ENCODE results near the gene DNAH7.

DNA sequence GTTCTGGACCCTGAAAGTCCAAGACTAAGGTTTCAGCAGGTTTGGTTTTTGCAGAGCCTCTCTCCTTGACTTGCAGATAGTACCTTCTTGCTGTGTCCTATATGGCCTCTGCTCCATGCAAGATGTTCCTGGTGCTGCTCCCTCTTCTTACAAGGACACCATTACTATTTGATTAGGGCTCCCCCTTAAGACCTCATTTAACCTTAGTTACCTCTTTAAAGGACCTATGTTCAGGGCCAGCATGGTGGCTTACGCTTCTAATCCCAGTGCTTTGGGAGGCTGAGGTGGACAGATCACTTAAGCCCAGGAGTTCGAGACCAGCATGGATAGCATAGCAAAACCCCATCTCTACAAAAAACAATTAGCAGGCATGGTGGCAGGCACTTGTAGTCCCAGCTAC lies 232.6 kb downstream of the DNAH7 start:
- TF ChIP-seq, protein P1, sequence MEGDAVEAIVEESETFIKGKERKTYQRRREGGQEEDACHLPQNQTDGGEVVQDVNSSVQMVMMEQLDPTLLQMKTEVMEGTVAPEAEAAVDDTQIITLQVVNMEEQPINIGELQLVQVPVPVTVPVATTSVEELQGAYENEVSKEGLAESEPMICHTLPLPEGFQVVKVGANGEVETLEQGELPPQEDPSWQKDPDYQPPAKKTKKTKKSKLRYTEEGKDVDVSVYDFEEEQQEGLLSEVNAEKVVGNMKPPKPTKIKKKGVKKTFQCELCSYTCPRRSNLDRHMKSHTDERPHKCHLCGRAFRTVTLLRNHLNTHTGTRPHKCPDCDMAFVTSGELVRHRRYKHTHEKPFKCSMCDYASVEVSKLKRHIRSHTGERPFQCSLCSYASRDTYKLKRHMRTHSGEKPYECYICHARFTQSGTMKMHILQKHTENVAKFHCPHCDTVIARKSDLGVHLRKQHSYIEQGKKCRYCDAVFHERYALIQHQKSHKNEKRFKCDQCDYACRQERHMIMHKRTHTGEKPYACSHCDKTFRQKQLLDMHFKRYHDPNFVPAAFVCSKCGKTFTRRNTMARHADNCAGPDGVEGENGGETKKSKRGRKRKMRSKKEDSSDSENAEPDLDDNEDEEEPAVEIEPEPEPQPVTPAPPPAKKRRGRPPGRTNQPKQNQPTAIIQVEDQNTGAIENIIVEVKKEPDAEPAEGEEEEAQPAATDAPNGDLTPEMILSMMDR (optimal IDR thresholded peaks at IDR 0.05 in 1 of 3, IDR thresholded peaks at IDR 0.05 in 1 of 3, conservative IDR thresholded peaks at IDR 0.05 in 1 of 3; ENCODE audit: extremely low read depth in 1 of 3, insufficient read depth in 2 of 3, low read length in 3 of 3): no peak
- TF ChIP-seq EZH2 (IDR thresholded peaks at IDR 0.05; ENCODE audit: low read length): no peak
